Neutrophil (primary cell): ENCODE results near the gene DACT2.

Source experiments
- H3K27ac ChIP-seq: fragments of 200-600 bp; sonication (generic); 2 replicates; pipeline ENCODE4 v1.5.1; 2016; ENCODE audit warnings: mild to moderate bottlenecking, moderate library complexity
- H3K27me3 ChIP-seq: fragments of 200-600 bp; sonication (generic); 2 replicates; pipeline ENCODE4 v1.6.0; 2016; ENCODE audit warnings: mild to moderate bottlenecking
- H3K36me3 ChIP-seq: fragments of 200-600 bp; sonication (generic); 2 replicates; pipeline ENCODE4 v1.5.1; 2017
- H3K4me1 ChIP-seq, 2 experiments: fragments of 200-600 bp in 1 of 2; sonication (generic) in 1 of 2; 1 replicate in 1 of 2; 2 replicates in 1 of 2; pipeline versions ENCODE4 v1.5.1 to v1.6.1; 2013 to 2016; ENCODE audit warnings: low read depth in 1 of 2, low read length in 1 of 2, mild to moderate bottlenecking in 1 of 2, moderate library complexity in 1 of 2; ENCODE audit not compliant: control insufficient read depth in 1 of 2, insufficient read depth in 1 of 2
- H3K4me3 ChIP-seq, 2 experiments: fragments of 200-600 bp in 1 of 2; sonication (generic) in 1 of 2; 1 replicate in 1 of 2; 2 replicates in 1 of 2; pipeline ENCODE4 v1.5.1; 2013 to 2016; ENCODE audit warnings: low read depth in 1 of 2, low read length in 1 of 2, mild to moderate bottlenecking in 1 of 2, moderate library complexity in 1 of 2
- H3K9me3 ChIP-seq: fragments of 200-600 bp; sonication (generic); 2 replicates; pipeline ENCODE4 v1.5.1; 2016
- CTCF ChIP-seq: fragments of 200-600 bp; sonication (generic); IDR thresholded peaks from 2 replicates; pipeline ENCODE4 v1.5.1; 2016; ENCODE audit warnings: antibody characterized with exemption

Gene DACT2

GRCh38 chr6:168365422-168366165 lies 46.0 kb upstream of the DACT2 start:
- Histone ChIP-seq H3K9me3 (no peaks in the 10 kb centered on the region), H3K27me3 (peaks cover 17% of the 10 kb centered on the region), H3K4me3 (no peak overlapping the region), H3K4me1 (no peaks in the 10 kb centered on the region), H3K27ac (no peak overlapping the region), H3K36me3 (no peaks in the 10 kb centered on the region)
- TF ChIP-seq CTCF: no peak

GRCh38 chr6:168364793-168365421 lies 45.3 kb upstream of the DACT2 start:
- Histone ChIP-seq H3K9me3 (no peaks in the 10 kb centered on the region), H3K4me1 (no peaks in the 10 kb centered on the region), H3K36me3 (no peaks in the 10 kb centered on the region), H3K27ac (no peak overlapping the region), H3K27me3 (peaks cover 17% of the 10 kb centered on the region), H3K4me3 (no peak overlapping the region)
- no peak for TF ChIP-seq CTCF

- peaks cover 17% of the 10 kb centered on the region for H3K27me3 ChIP-seq
- H3K27ac ChIP-seq: no peak overlapping the region
- no peaks in the 10 kb centered on the region for H3K9me3 ChIP-seq
- TF ChIP-seq CTCF: no peak
- H3K4me1 ChIP-seq: no peaks in the 10 kb centered on the region
- H3K4me3 ChIP-seq: no peak overlapping the region
- no peaks in the 10 kb centered on the region for H3K36me3 ChIP-seq
Observed at GRCh38 chr6:168363811-168364792, 44.5 kb upstream of the DACT2 start.

GRCh38 chr6:168363302-168363701 lies 43.7 kb upstream of the DACT2 start:
- no peak for TF ChIP-seq CTCF
- Histone ChIP-seq H3K36me3 (no peaks in the 10 kb centered on the region), H3K27ac (no peak overlapping the region), H3K4me3 (no peak overlapping the region), H3K4me1 (no peaks in the 10 kb centered on the region), H3K27me3 (peaks cover 14% of the 10 kb centered on the region), H3K9me3 (no peaks in the 10 kb centered on the region)

GRCh38 chr6:168362276-168362990 lies 42.9 kb upstream of the DACT2 start:
- Histone ChIP-seq H3K36me3 (no peaks in the 10 kb centered on the region), H3K9me3 (no peaks in the 10 kb centered on the region), H3K4me3 (no peak overlapping the region), H3K27ac (no peak overlapping the region), H3K27me3 (peaks cover 5% of the 10 kb centered on the region), H3K4me1 (no peaks in the 10 kb centered on the region)
- no peak for TF ChIP-seq CTCF
